ENCODE measurements around the gene LRP10.
"Not testable (repeated sequence)": the region's sequence is repeated elsewhere in the genome, so short reads cannot be mapped to it uniquely, and the experiment has no call there.

The LRP10 gene

GRCh38 chr14:22887260-22887989, 15.9 kb downstream of the LRP10 start:
- peak; percentile 68 for DNase-seq

- DNase-seq: no peak
Observed at GRCh38 chr14:22887990-22888378, 16.4 kb downstream of the LRP10 start.

- DNase-seq: no peak
Observed at GRCh38 chr14:22888662-22889061, 17.1 kb downstream of the LRP10 start.

GRCh38 chr14:22890416-22890815, 18.9 kb downstream of the LRP10 start:
- no peak for DNase-seq

- no peak for DNase-seq
Observed at GRCh38 chr14:22892488-22892887, 20.9 kb downstream of the LRP10 start.

- no peak for DNase-seq
Observed at GRCh38 chr14:22893706-22894105, 22.2 kb downstream of the LRP10 start.

- DNase-seq: no peak
Observed at GRCh38 chr14:22895402-22895801, 23.9 kb downstream of the LRP10 start.

- DNase-seq: no peak
Observed at GRCh38 chr14:22896356-22896755, 24.8 kb downstream of the LRP10 start.

GRCh38 chr14:22896760-22897159, 25.2 kb downstream of the LRP10 start:
- no peak for DNase-seq

- no peak for DNase-seq
Observed at GRCh38 chr14:22897357-22897756, 25.8 kb downstream of the LRP10 start.

GRCh38 chr14:22898302-22899090, 27.0 kb downstream of the LRP10 start:
- DNase-seq: no peak

GRCh38 chr14:22900081-22900799, 28.7 kb downstream of the LRP10 start:
- DNase-seq: peak; percentile 66

- DNase-seq: no peak
Observed at GRCh38 chr14:22901799-22902198, 30.3 kb downstream of the LRP10 start.

GRCh38 chr14:22903742-22904087, 32.2 kb downstream of the LRP10 start:
- no peak for DNase-seq

GRCh38 chr14:22905627-22906026, 34.1 kb downstream of the LRP10 start:
- no peak for DNase-seq

- DNase-seq: no peak
Observed at GRCh38 chr14:22906073-22906472, 34.5 kb downstream of the LRP10 start.

GRCh38 chr14:22907429-22907828, 35.9 kb downstream of the LRP10 start:
- DNase-seq: no peak

- no peak for DNase-seq
Observed at GRCh38 chr14:22908601-22909000, 37.1 kb downstream of the LRP10 start.

- no peak for DNase-seq
Observed at GRCh38 chr14:22910916-22911315, 39.4 kb downstream of the LRP10 start.

GRCh38 chr14:22914836-22915235, 43.3 kb downstream of the LRP10 start:
- not testable (repeated sequence) for DNase-seq

GRCh38 chr14:22915886-22916521, 44.5 kb downstream of the LRP10 start:
- no peak for DNase-seq

- peak; percentile 100 for DNase-seq
Observed at GRCh38 chr14:22918804-22919600, 47.5 kb downstream of the LRP10 start, which contains the start of gene RBM23. TSS of gene RBM23 (minus strand) at chr14:22919149.

GRCh38 chr14:22919601-22919921, 48.0 kb downstream of the LRP10 start:
- no peak for DNase-seq

All from left hindlimb (tissue), 1 donor.